HG03135 (cell line): ENCODE data around the gene KIRREL3.
"Not testable (repeated sequence)": the region's sequence is repeated elsewhere in the genome, so short reads cannot be mapped to it uniquely, and the experiment has no call there.

Source experiments
- ATAC-seq: cut with Tn5 transposase; IDR thresholded peaks from one replicate; pipeline ENCODE4 v1.9.1; 2021; ENCODE audit warnings: mild to moderate bottlenecking, moderate library complexity; ENCODE audit not compliant: unreplicated experiment

The KIRREL3 gene

GRCh38 chr11:126378763-126379162 lies 621.8 kb downstream of the KIRREL3 start:
- ATAC-seq = no peak

DNA sequence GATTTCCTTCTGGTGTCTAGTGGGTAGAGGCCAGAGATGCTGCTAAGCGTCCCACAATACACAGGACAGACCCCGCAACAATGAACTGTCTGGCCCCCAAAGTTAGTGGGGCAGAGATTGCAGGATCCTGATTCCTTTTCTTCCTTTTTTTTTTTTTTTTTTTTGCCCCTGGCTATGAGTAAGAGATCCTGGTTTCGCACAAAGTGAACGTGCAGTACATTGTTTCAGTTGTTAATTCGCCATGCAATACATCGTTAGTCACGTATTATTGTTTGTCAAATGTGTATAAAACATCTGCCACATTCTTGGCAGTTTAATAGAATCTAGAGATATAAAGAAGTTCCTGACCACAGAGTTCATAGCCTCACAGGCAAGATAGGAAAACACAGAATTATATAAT lies 624.8 kb downstream of the KIRREL3 start:
- no peak for ATAC-seq

DNA sequence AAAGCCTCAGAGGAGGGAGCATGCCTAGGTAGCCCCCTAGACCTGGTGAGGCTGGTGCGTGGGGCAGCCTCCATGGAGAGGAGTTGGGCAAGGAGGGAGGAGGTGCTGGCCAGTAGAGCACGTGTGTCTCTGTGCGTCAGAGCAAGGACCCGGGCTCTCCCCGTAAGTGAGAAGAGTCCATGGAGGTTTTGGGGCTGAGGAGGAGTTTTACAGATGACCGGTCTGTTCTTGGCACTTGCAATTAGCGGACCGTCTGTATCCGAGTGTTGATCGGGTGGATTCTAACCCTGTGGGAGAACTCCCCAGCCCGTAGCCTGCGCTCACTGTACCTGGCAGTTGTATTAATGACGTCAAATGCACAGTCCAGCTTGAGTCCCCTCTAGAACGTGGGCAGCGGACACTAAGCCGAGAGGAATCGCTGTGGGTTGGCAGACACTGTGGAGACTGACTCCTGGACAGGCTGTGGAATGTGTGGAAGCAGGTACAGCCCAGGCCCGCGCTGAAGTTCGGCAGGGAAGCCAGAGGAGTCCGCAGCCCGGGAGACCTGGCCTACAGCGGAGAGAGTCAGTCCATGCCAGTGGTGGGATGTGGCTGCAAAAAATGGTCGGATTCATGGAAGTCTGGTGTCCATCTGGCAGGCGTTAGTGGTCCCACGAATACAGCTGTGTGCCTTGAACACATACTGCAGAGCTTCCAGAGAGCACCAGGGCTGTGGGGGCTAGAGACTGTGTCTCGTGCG lies 625.8 kb downstream of the KIRREL3 start:
- not testable (repeated sequence) for ATAC-seq

DNA sequence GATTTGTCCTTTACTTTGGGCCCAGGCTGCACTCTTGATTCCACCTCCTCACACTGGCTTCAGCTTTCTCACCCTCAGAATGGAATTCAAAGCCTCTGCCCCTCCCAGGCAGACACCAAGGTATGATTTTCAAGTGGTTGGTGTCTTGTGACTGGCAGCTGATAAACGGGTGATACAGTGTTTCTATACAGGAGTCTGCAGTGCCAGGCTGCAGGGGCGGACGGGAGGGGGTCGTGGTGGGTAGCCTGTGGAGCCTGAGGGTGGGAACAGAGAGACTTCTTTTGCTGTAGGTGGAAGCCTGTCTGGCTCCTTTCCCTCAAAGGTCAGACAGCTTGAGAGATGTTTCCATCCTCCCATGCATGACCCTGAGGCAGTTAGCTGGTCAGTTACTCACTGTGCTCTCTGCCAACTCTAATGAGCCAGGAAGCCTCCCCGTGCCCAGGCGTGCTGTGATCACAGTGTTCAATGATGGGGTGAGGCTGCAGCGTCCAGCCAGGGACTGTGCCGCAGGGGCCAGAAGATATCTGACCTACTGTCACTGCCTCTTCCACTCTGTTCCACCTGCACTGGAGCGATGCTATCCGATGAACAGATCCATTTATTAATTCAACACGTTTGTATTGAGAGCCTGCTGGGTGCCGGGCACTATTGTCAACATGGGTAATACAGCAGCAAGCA lies 627.0 kb downstream of the KIRREL3 start:
- not testable (repeated sequence) for ATAC-seq
